Measurements from ENCODE around the gene PI4KA. TPM values are rescaled to one million over a fixed set of nuclear protein-coding genes. Genes with fewer than 3 reads are reported as not detected.
"Not testable (repeated sequence)": the region's sequence is repeated elsewhere in the genome, so short reads cannot be mapped to it uniquely, and the experiment has no call there.

Gene PI4KA
- total RNA-seq, 2 donors from 2014 or later: 74.2 to 115 TPM

GRCh38 chr22:20904008-20904979 lies 45.7 kb upstream of the PI4KA start:
- intact Hi-C loops (cut with DNase I): loop anchor here (10.0 kb wide), 1 partner anchor 51 kb away; no protein-coding TSS in a partner anchor
- no peak for DNase-seq (ENCODE audit: low spot score)
- H3K27me3 ChIP-seq (replicated peaks; ENCODE audit: insufficient read depth): no peaks in the 10 kb centered on the region
- no peaks in the 10 kb centered on the region for H3K36me3 ChIP-seq
- peak; percentile 45 for TF ChIP-seq POLR2AphosphoS5 (IDR thresholded peaks at IDR 0.05)
- TF ChIP-seq POLR2A (IDR thresholded peaks at IDR 0.05): no peak
- no peak for TF ChIP-seq CTCF (IDR thresholded peaks at IDR 0.05)
- H3K4me1 ChIP-seq (replicated peaks): no peaks in the 10 kb centered on the region
- no peaks in the 10 kb centered on the region for H3K9me3 ChIP-seq
- no peak overlapping the region for H3K27ac ChIP-seq
- H3K4me3 ChIP-seq: no peak overlapping the region
- 77% methylated on average over 7 of the region's 7 CpGs for WGBS

GRCh38 chr22:20903093-20903492 lies 44.5 kb upstream of the PI4KA start:
- H3K4me3 ChIP-seq: no peak overlapping the region
- DNase-seq (ENCODE audit: low spot score): no peak
- H3K27me3 ChIP-seq (replicated peaks; ENCODE audit: insufficient read depth): no peaks in the 10 kb centered on the region
- TF ChIP-seq CTCF (IDR thresholded peaks at IDR 0.05) (no peak), POLR2A (IDR thresholded peaks at IDR 0.05) (no peak), POLR2AphosphoS5 (IDR thresholded peaks at IDR 0.05) (no peak)
- no peaks in the 10 kb centered on the region for H3K36me3 ChIP-seq
- 94% methylated on average over 2 of the region's 2 CpGs for WGBS
- no peaks in the 10 kb centered on the region for H3K4me1 ChIP-seq (replicated peaks)
- H3K27ac ChIP-seq: no peak overlapping the region
- no peaks in the 10 kb centered on the region for H3K9me3 ChIP-seq
- intact Hi-C loops (cut with DNase I): loop anchor here (10.0 kb wide), 1 partner anchor 52 kb away; no protein-coding TSS in a partner anchor

GRCh38 chr22:20901093-20902033 lies 42.8 kb upstream of the PI4KA start:
- H3K27ac ChIP-seq; H3K27me3 ChIP-seq (replicated peaks; ENCODE audit: insufficient read depth); DNase-seq (ENCODE audit: low spot score); H3K4me1 ChIP-seq (replicated peaks); H3K9me3 ChIP-seq; H3K4me3 ChIP-seq; H3K36me3 ChIP-seq: not testable (repeated sequence)
- intact Hi-C loops (cut with DNase I): loop anchor here (10.0 kb wide), 1 partner anchor 53 kb away; no protein-coding TSS in a partner anchor
- WGBS: 93% methylated on average over 18 of the region's 18 CpGs

- TF ChIP-seq POLR2A (IDR thresholded peaks at IDR 0.05) (no peak), POLR2AphosphoS5 (IDR thresholded peaks at IDR 0.05) (no peak), CTCF (IDR thresholded peaks at IDR 0.05) (no peak)
- Histone ChIP-seq H3K4me3 (no peak overlapping the region), H3K36me3 (no peaks in the 10 kb centered on the region), H3K4me1 (replicated peaks) (no peaks in the 10 kb centered on the region), H3K27me3 (replicated peaks; ENCODE audit: insufficient read depth) (no peaks in the 10 kb centered on the region), H3K27ac (no peak overlapping the region), H3K9me3 (no peaks in the 10 kb centered on the region)
- intact Hi-C loops (cut with DNase I): loop anchor here (10.0 kb wide), 1 partner anchor 55 kb away; no protein-coding TSS in a partner anchor
- DNase-seq (ENCODE audit: low spot score): no peak
- WGBS: 80% methylated on average over 7 of the region's 7 CpGs
These were observed 41.3 kb upstream of the PI4KA start for GRCh38 chr22:20899827-20900423.

GRCh38 chr22:20897737-20898136 lies 39.1 kb upstream of the PI4KA start:
- H3K4me1 ChIP-seq (replicated peaks); H3K9me3 ChIP-seq; H3K27ac ChIP-seq; intact Hi-C loops (cut with DNase I); DNase-seq (ENCODE audit: low spot score); H3K27me3 ChIP-seq (replicated peaks; ENCODE audit: insufficient read depth); H3K4me3 ChIP-seq; H3K36me3 ChIP-seq: not testable (repeated sequence)
- WGBS: 90% methylated on average over 7 of the region's 7 CpGs

Measured in prostate gland (tissue), 2 donors.